HepG2 (cell line): ENCODE results near the gene NUP85. TPM values are rescaled to one million over a fixed set of nuclear protein-coding genes. Genes with fewer than 3 reads are reported as not detected.
A peak's percentile ranks its signal among the peaks of the same experiment; 100 is the strongest.

Source experiments
- CEBPG ChIP-seq: IDR thresholded peaks from 2 replicates; pipeline ENCODE4 v1.6.1; 2016
- DPF2 ChIP-seq: sonication (generic); formaldehyde crosslinking; IDR thresholded peaks from 2 replicates; pipeline ENCODE4 v1.4.0; 2020; ENCODE audit warnings: mild to moderate bottlenecking, low read depth, missing genetic modification reagents, borderline replicate concordance
- EHMT2 ChIP-seq: fragments of 200-600 bp; sonication (generic); IDR thresholded peaks from 2 replicates; pipeline ENCODE4 v1.7.0; 2017; ENCODE audit warnings: antibody characterized with exemption, low read depth, low read length, borderline replicate concordance
- ETV5 ChIP-seq: IDR thresholded peaks from 2 replicates; pipeline ENCODE4 v1.6.1; 2018; ENCODE audit warnings: missing biosample characterization, missing genetic modification reagents, inconsistent platforms, borderline replicate concordance
- KMT2A ChIP-seq: sonication (generic); formaldehyde crosslinking; IDR thresholded peaks from 2 replicates; pipeline ENCODE4 v1.4.0; 2020; ENCODE audit warnings: missing genetic modification reagents
- MYNN ChIP-seq: sonication (generic); formaldehyde crosslinking; IDR thresholded peaks from 2 replicates; pipeline ENCODE4 v1.4.0; 2020; ENCODE audit warnings: mild to moderate bottlenecking, low read depth, missing genetic modification reagents
- POGK ChIP-seq: sonication (generic); formaldehyde crosslinking; conservative IDR thresholded peaks from 2 replicates; pipeline ENCODE4 v1.8.0; 2022; ENCODE audit warnings: mild to moderate bottlenecking, moderate library complexity, missing genetic modification reagents
- RARA ChIP-seq: IDR thresholded peaks from 2 replicates; pipeline ENCODE4 v1.6.1; 2016; ENCODE audit warnings: missing genetic modification reagents, missing compliant biosample characterization
- REPIN1 ChIP-seq: sonication (generic); formaldehyde crosslinking; IDR thresholded peaks from 2 replicates; pipeline ENCODE4 v1.8.0; 2022; ENCODE audit warnings: missing genetic modification reagents, low read depth, mild to moderate bottlenecking, borderline replicate concordance
- RXRA ChIP-seq: sonication (generic); formaldehyde crosslinking; IDR thresholded peaks from 2 replicates; pipeline ENCODE4 v1.5.1; 2020; ENCODE audit warnings: missing genetic modification reagents
- SMYD3 ChIP-seq: sonication (generic); formaldehyde crosslinking; IDR thresholded peaks from 2 replicates; pipeline ENCODE4 v1.8.1; 2023; ENCODE audit warnings: mild to moderate bottlenecking, missing genetic modification reagents
- TCF7 ChIP-seq: sonication (generic); IDR thresholded peaks from 2 replicates; pipeline ENCODE4 v1.6.1; 2016; ENCODE audit warnings: antibody characterized with exemption, low read depth
- XBP1 ChIP-seq: sonication (generic); formaldehyde crosslinking; IDR thresholded peaks from 2 replicates; pipeline ENCODE4 v1.5.0; 2020; ENCODE audit warnings: missing genetic modification reagents
- ZBTB39 ChIP-seq: sonication (generic); formaldehyde crosslinking; IDR thresholded peaks from 2 replicates; pipeline ENCODE4 v1.5.0; 2020; ENCODE audit warnings: missing genetic modification reagents
- ZNF333 ChIP-seq: sonication (generic); formaldehyde crosslinking; IDR thresholded peaks from 2 replicates; pipeline ENCODE4 v1.4.0; 2020; ENCODE audit warnings: mild to moderate bottlenecking, missing genetic modification reagents, borderline replicate concordance
- ZNF547 ChIP-seq: sonication (generic); formaldehyde crosslinking; IDR thresholded peaks from 2 replicates; pipeline ENCODE4 v1.5.1; 2020; ENCODE audit warnings: mild to moderate bottlenecking, missing genetic modification reagents
- ZNF598 ChIP-seq: sonication (generic); formaldehyde crosslinking; IDR thresholded peaks from 2 replicates; pipeline ENCODE4 v1.5.1; 2020; ENCODE audit warnings: mild to moderate bottlenecking, missing genetic modification reagents, borderline replicate concordance
- ZNF616 ChIP-seq: sonication (generic); formaldehyde crosslinking; IDR thresholded peaks from 2 replicates; pipeline ENCODE4 v1.5.0; 2020; ENCODE audit warnings: low read depth, mild to moderate bottlenecking, missing genetic modification reagents
- ZSCAN25 ChIP-seq: sonication (generic); formaldehyde crosslinking; IDR thresholded peaks from 2 replicates; pipeline ENCODE4 v1.8.0; 2022; ENCODE audit warnings: mild to moderate bottlenecking, missing genetic modification reagents
- polyA plus RNA-seq, 8 experiments: library from polyadenylated mRNA; depleted of rRNA in 3 of 8; stranded (reverse) in 7 of 8; unstranded in 1 of 8; fragments of >200 nt; fragmentation: Illumina TruSeq in 4 of 8; extraction: Trizol in 4 of 8; gene quantifications; 2 replicates each; pipeline versions ENCODE4 v1.2.1 to v1.2.3, GENCODE V29; 2011 to 2016; ENCODE audit warnings: low read depth in 4 of 8, missing spikeins in 1 of 8, mixed read lengths in 1 of 8; ENCODE audit not compliant: insufficient read depth in 1 of 8
- total RNA-seq, 5 experiments: library from RNA; depleted of rRNA; stranded (reverse); fragments of >200 nt; fragmentation: Illumina TruSeq; extraction: Trizol; gene quantifications; 2 replicates each; pipeline ENCODE4 v1.2.3, GENCODE V29; 2016; ENCODE audit warnings: low read depth in 1 of 5
- TF ChIP-seq, protein P1 (sequence below): sonication (generic); formaldehyde crosslinking; IDR thresholded peaks from 2 replicates; pipeline ENCODE4 v1.4.0; 2020; ENCODE audit warnings: missing genetic modification reagents; ENCODE audit errors: not compliant biosample characterization
- TF ChIP-seq, protein P2 (sequence below): sonication (generic); formaldehyde crosslinking; IDR thresholded peaks from 2 replicates; pipeline ENCODE4 v1.5.0; 2020; ENCODE audit warnings: missing genetic modification reagents, mild to moderate bottlenecking, borderline replicate concordance
- TF ChIP-seq, protein P3 (sequence below): sonication (generic); formaldehyde crosslinking; conservative IDR thresholded peaks from 2 replicates; pipeline ENCODE4 v1.4.0; 2020; ENCODE audit warnings: missing genetic modification reagents

Gene NUP85
- total and polyA plus RNA-seq, 2 of the 13 experiments (the other 11 are each of a cell fraction or from before 2014, with no cell fraction given): 89.1 to 124 TPM

- peak; percentile 88; the same call in 1 of the 2 replicates for TF ChIP-seq POGK
- peak; percentile 94; the same call in 1 of the 2 replicates for TF ChIP-seq ZNF333 (CRISPR knock-in tag)
- no peak for TF ChIP-seq ZBTB39 (CRISPR knock-in tag)
- TF ChIP-seq, protein P1, sequence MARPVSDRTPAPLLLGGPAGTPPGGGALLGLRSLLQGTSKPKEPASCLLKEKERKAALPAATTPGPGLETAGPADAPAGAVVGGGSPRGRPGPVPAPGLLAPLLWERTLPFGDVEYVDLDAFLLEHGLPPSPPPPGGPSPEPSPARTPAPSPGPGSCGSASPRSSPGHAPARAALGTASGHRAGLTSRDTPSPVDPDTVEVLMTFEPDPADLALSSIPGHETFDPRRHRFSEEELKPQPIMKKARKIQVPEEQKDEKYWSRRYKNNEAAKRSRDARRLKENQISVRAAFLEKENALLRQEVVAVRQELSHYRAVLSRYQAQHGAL (CRISPR knock-in tag): no peak
- no peak for TF ChIP-seq DPF2 (CRISPR knock-in tag)
- TF ChIP-seq TCF7: no peak
- TF ChIP-seq EHMT2: no peak
- peak; percentile 58; the same call in 1 of the 2 replicates for TF ChIP-seq ZNF616 (CRISPR knock-in tag)
- 0 out of 2 replicates have a peak, but pooled peaks have one; percentile 4 for TF ChIP-seq CEBPG
- no peak for TF ChIP-seq XBP1 (CRISPR knock-in tag)
- TF ChIP-seq ETV5: peak; percentile 81
- TF ChIP-seq RXRA (CRISPR knock-in tag): peak; percentile 59; the same call in 1 of the 2 replicates
- peak; percentile 63; the same call in 1 of the 2 replicates for TF ChIP-seq KMT2A (CRISPR knock-in tag)
- TF ChIP-seq, protein P2, sequence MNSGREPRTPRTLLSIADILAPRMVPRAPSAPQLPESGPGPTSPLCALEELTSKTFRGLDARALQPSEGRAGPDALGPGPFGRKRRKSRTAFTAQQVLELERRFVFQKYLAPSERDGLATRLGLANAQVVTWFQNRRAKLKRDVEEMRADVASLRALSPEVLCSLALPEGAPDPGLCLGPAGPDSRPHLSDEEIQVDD (CRISPR knock-in tag): no peak; the same call in 1 of the 2 replicates
- peak; percentile 83 for TF ChIP-seq ZNF547
- TF ChIP-seq ZSCAN25 (CRISPR knock-in tag): peak; percentile 42
- no peak for TF ChIP-seq RARA (CRISPR knock-in tag)
- no peak for TF ChIP-seq SMYD3 (CRISPR knock-in tag)
- no peak for TF ChIP-seq MYNN
- TF ChIP-seq ZNF598: peak; percentile 61; the same call in 1 of the 2 replicates
- peak; percentile 68 for TF ChIP-seq REPIN1
- TF ChIP-seq, protein P3, sequence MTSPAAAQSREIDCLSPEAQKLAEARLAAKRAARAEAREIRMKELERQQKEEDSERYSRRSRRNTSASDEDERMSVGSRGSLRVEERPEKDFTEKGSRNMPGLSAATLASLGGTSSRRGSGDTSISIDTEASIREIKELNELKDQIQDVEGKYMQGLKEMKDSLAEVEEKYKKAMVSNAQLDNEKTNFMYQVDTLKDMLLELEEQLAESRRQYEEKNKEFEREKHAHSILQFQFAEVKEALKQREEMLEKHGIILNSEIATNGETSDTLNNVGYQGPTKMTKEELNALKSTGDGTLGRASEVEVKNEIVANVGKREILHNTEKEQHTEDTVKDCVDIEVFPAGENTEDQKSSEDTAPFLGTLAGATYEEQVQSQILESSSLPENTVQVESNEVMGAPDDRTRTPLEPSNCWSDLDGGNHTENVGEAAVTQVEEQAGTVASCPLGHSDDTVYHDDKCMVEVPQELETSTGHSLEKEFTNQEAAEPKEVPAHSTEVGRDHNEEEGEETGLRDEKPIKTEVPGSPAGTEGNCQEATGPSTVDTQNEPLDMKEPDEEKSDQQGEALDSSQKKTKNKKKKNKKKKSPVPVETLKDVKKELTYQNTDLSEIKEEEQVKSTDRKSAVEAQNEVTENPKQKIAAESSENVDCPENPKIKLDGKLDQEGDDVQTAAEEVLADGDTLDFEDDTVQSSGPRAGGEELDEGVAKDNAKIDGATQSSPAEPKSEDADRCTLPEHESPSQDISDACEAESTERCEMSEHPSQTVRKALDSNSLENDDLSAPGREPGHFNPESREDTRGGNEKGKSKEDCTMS (CRISPR knock-in tag): no peak
Measured at GRCh38 chr17:75271233-75271954, 65.9 kb downstream of the NUP85 start (continued).
